C4-2B (cell line): ENCODE data around the gene PPME1.

Experiments
- ZFX ChIP-seq: fragments of 450-650 bp; IDR thresholded peaks from 2 replicates; pipeline ENCODE4 v1.6.1; 2017
- TF ChIP-seq, protein P1 (sequence below): fragments of 450-650 bp; conservative IDR thresholded peaks from 2 replicates; pipeline ENCODE4 v1.5.1; 2017; ENCODE audit warnings: mild to moderate bottlenecking

DNA sequence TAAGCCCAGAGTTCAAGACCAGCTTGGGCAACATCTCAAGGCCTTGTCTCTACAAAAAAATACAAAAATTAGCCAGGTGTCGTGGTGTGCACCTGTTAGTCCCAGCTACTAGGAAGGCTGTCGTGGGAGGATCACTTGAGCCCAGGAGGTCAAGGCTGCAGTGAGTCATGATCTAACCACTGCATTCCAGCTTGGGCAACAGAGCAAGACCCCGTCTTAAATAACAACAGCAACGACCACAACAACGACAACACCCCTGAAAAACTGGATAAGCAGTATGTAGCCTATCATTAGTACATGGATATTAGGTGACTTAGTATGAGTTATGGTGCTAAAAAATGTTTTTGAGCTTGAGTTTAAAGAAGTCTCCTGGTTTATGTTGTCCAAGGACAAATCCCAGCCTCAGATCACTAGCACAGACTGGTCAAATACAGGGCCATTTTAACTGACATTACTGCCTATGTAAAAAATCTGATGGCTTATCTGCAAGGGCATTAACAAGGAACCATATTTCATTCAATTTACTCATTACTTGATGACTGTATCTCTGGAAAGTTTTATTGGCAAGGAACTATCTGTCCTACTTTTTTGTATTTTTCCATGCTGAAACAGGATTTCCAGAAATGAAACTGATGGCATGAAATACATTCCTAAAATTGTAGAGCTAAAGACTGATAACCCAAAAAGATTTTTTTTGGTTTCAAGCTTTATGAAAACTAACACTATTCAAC, 23.7 kb upstream of the PPME1 start:
- TF ChIP-seq, protein P1, sequence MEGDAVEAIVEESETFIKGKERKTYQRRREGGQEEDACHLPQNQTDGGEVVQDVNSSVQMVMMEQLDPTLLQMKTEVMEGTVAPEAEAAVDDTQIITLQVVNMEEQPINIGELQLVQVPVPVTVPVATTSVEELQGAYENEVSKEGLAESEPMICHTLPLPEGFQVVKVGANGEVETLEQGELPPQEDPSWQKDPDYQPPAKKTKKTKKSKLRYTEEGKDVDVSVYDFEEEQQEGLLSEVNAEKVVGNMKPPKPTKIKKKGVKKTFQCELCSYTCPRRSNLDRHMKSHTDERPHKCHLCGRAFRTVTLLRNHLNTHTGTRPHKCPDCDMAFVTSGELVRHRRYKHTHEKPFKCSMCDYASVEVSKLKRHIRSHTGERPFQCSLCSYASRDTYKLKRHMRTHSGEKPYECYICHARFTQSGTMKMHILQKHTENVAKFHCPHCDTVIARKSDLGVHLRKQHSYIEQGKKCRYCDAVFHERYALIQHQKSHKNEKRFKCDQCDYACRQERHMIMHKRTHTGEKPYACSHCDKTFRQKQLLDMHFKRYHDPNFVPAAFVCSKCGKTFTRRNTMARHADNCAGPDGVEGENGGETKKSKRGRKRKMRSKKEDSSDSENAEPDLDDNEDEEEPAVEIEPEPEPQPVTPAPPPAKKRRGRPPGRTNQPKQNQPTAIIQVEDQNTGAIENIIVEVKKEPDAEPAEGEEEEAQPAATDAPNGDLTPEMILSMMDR, result no peak
- no peak for TF ChIP-seq ZFX
